ENCODE data around the gene PACS1.

DNA sequence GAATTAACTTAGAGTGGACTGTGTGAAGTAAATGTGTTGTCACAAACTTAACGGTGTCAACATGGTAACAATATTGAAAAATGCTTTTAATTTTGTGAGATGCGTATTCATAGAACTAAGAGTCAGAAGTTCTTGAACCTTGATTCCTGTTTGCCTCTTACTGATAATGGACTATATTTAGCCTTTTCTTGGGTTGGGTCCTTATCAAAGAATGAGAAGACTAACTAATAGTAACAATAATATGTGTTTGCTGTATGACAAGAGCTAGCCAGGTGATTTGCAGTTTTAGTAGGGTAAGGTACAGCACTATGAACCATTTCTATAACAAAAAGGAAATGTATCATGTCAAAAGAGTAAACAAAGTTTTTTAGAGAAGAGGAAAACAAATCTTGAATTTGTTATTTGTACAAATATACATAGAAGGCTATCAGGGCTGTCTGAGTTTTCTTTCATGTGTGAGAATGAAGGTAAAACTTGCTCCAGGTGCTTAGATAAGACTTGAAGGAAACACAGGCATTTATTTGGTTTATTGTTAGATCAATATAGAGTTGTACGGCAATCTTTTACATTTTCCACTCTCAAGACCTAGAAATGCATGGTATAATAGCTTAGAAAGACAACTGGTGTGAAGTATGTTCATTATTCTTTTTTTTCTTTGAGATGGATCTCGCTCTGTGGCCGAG, 74.1 kb downstream of the PACS1 start:
- TF ChIP-seq, protein P1, sequence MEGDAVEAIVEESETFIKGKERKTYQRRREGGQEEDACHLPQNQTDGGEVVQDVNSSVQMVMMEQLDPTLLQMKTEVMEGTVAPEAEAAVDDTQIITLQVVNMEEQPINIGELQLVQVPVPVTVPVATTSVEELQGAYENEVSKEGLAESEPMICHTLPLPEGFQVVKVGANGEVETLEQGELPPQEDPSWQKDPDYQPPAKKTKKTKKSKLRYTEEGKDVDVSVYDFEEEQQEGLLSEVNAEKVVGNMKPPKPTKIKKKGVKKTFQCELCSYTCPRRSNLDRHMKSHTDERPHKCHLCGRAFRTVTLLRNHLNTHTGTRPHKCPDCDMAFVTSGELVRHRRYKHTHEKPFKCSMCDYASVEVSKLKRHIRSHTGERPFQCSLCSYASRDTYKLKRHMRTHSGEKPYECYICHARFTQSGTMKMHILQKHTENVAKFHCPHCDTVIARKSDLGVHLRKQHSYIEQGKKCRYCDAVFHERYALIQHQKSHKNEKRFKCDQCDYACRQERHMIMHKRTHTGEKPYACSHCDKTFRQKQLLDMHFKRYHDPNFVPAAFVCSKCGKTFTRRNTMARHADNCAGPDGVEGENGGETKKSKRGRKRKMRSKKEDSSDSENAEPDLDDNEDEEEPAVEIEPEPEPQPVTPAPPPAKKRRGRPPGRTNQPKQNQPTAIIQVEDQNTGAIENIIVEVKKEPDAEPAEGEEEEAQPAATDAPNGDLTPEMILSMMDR (IDR thresholded peaks at IDR 0.05), result no peak
- no peak for TF ChIP-seq POLR2A (IDR thresholded peaks at IDR 0.05)
